Aorta (tissue), 5 donors: Measurements from ENCODE around the gene RPS14. TPM values are rescaled to one million over a fixed set of nuclear protein-coding genes. Genes with fewer than 3 reads are reported as not detected.
"Not testable (repeated sequence)": the region's sequence is repeated elsewhere in the genome, so short reads cannot be mapped to it uniquely, and the experiment has no call there.

ENCODE experiments used
- ATAC-seq: fragments of 200-7000 bp; cut with Tn5 transposase; one replicate; pipeline ENCODE4 v1.9.1; 2022; ENCODE audit warnings: moderate library complexity; ENCODE audit not compliant: low FRiP score
- DNase-seq, 2 donors: peaks; one replicate each; pipeline ENCODE4 v3.0.0-alpha.2; 2020
- H3K27ac ChIP-seq, 2 donors: one replicate each; pipeline ENCODE4 v1.5.1; 2013; ENCODE audit warnings: low read length in 2 of 2, mild to moderate bottlenecking in 2 of 2, moderate library complexity in 2 of 2, control low read depth in 1 of 2, inconsistent platforms in 1 of 2, low read depth in 1 of 2
- H3K27me3 ChIP-seq, 2 donors: one replicate each; pipeline ENCODE4 v1.6.1; 2013; ENCODE audit warnings: control low read depth in 1 of 2, low read length in 1 of 2, mild to moderate bottlenecking in 1 of 2, moderate library complexity in 1 of 2; ENCODE audit not compliant: insufficient read depth in 2 of 2, control insufficient read depth in 1 of 2
- H3K36me3 ChIP-seq, 2 donors: one replicate each; pipeline ENCODE4 v1.6.1; 2013; ENCODE audit warnings: control low read depth in 1 of 2, low read length in 1 of 2, mild to moderate bottlenecking in 1 of 2; ENCODE audit not compliant: insufficient read depth in 2 of 2, control insufficient read depth in 1 of 2
- H3K4me1 ChIP-seq, 2 donors: one replicate each; pipeline ENCODE4 v1.6.1; 2013; ENCODE audit warnings: low read length in 2 of 2, control low read depth in 1 of 2, mild to moderate bottlenecking in 1 of 2, moderate library complexity in 1 of 2; ENCODE audit not compliant: insufficient read depth in 2 of 2, control insufficient read depth in 1 of 2
- H3K4me3 ChIP-seq, 2 donors: one replicate each; pipeline ENCODE4 v1.5.1; 2013; ENCODE audit warnings: low read length in 2 of 2, control low read depth in 1 of 2, mild to moderate bottlenecking in 1 of 2
- H3K9me3 ChIP-seq: one replicate; pipeline ENCODE4 v1.6.1; 2013; ENCODE audit warnings: mild to moderate bottlenecking, low read length; ENCODE audit not compliant: control insufficient read depth
- WGBS, 2 donors: extraction: QIAGEN DNeasy Blood & Tissue Kit; methylation state at CpG; one replicate each; pipeline ENCODE4 v1.1.7; 2013; 5-methylcytosine and 5-hydroxymethylcytosine counted together
- intact Hi-C, 2 donors: fragments of 100-400 bp; cut with DNase I; formaldehyde crosslinking; loops; one replicate each; pipeline versions ENCODE4 v1.14.2 to v1.15.0; 2022
- polyA plus RNA-seq, 2 donors: library from polyadenylated mRNA; stranded (reverse); fragments of 200-250 nt; gene quantifications; one replicate each; pipeline ENCODE4 v1.2.3, GENCODE V29; 2013
- total RNA-seq, 2 donors: library from RNA; stranded (reverse); fragmentation: NEBNext Ultra II Directional; extraction: Animal tissue kit (Norgen Biotek cat#: 25700); gene quantifications; one replicate each; pipeline ENCODE4 v1.2.1, GENCODE V29; 2021
- donor health status: healthy with polysubstance abuse.
- donor health status: Bipolar disorder and iron deficiency.
- donor health status: DM: no; HTN: no; CAD: no.
- donor health status: DM: no; HTN: no; CAD: no.
- donor health status: DM: yes; HTN: yes; CAD: no.

The RPS14 gene
- total and polyA plus RNA-seq, 4 donors: 1,419 to 6,043 (median 2,533) TPM

GRCh38 chr5:150485693-150486401 is 36.3 kb upstream of the RPS14 start:
- Histone ChIP-seq H3K27ac (peak overlapping the region; percentile 62 to 94), H3K4me1 (peaks cover 11 to 14% of the 10 kb centered on the region in 2 donors), H3K9me3 (no peaks in the 10 kb centered on the region), H3K27me3 (no peaks in the 10 kb centered on the region), H3K36me3 (no peaks in the 10 kb centered on the region), H3K4me3 (peak overlapping the region; percentile 70 to 92)
- peak; percentile 82 to 92 for DNase-seq
- peak; percentile 46 for ATAC-seq
- 0 to 1% methylated on average over 51 to 90 of the region's 90 CpGs for WGBS, 2 donors
- intact Hi-C loops: loop anchor here (1.0 to 10.0 kb wide), 3 partner anchors 36 to 60 kb away; no protein-coding TSS in a partner anchor

- Histone ChIP-seq H3K9me3 (no peaks in the 10 kb centered on the region), H3K27me3 (no peaks in the 10 kb centered on the region), H3K36me3 (no peaks in the 10 kb centered on the region), H3K27ac (peak overlapping the region in 1 of 2 donors; percentile 13), H3K4me3 (peak overlapping the region; percentile 70 to 92), H3K4me1 (peaks cover 8 to 11% of the 10 kb centered on the region in 2 donors)
- intact Hi-C loops: loop anchor here (1.0 to 10.0 kb wide), 3 partner anchors 37 to 61 kb away; no protein-coding TSS in a partner anchor
- DNase-seq (no peak), ATAC-seq (no peak)
- 14 to 18% methylated on average over 20 to 28 of the region's 28 CpGs for WGBS, 2 donors
Observed at GRCh38 chr5:150484964-150485692, 35.6 kb upstream of the RPS14 start.

- Histone ChIP-seq H3K4me1 (no peaks in the 10 kb centered on the region), H3K27me3 (no peaks in the 10 kb centered on the region), H3K9me3 (no peaks in the 10 kb centered on the region), H3K4me3 (no peak overlapping the region), H3K36me3 (no peaks in the 10 kb centered on the region), H3K27ac (no peak overlapping the region)
- intact Hi-C loops: loop anchor here in 1 of 2 donors (10.0 kb wide), 1 partner anchor 63 kb away; no protein-coding TSS in a partner anchor
- ATAC-seq (no peak), DNase-seq (no peak)
- 68 to 74% methylated on average over 6 of the region's 6 CpGs for WGBS, 2 donors
Observed at GRCh38 chr5:150481972-150482406, 32.5 kb upstream of the RPS14 start.

DNA sequence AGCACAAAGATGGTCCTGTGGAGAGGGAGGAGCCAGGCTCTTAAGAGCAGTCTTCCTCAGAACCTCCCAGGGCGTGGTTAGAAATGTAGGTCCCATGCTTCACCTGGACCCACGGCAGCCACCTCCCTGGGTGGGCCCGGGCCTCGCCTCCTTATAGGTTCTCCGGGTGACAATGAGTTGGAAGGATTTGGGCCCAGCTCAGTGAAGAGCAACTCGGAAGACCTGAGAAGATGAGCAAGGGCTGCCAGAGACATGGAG is 32.1 kb upstream of the RPS14 start:
- Histone ChIP-seq H3K9me3 (no peaks in the 10 kb centered on the region), H3K36me3 (no peaks in the 10 kb centered on the region), H3K4me1 (no peaks in the 10 kb centered on the region), H3K27me3 (no peaks in the 10 kb centered on the region), H3K27ac (no peak overlapping the region), H3K4me3 (no peak overlapping the region)
- DNase-seq (no peak), ATAC-seq (no peak)
- WGBS, 2 donors: 89 to 92% methylated on average over 6 of the region's 6 CpGs
- intact Hi-C loops: loop anchor here in 1 of 2 donors (10.0 kb wide), 1 partner anchor 63 kb away; no protein-coding TSS in a partner anchor

- H3K27ac ChIP-seq: no peak overlapping the region
- WGBS, 2 donors: 84 to 90% methylated on average over 2 of the region's 2 CpGs
- DNase-seq (no peak), ATAC-seq (no peak)
- intact Hi-C loops: no loop called here
- no peaks in the 10 kb centered on the region for H3K4me1 ChIP-seq
- no peaks in the 10 kb centered on the region for H3K27me3 ChIP-seq
- H3K9me3 ChIP-seq: no peaks in the 10 kb centered on the region
- no peaks in the 10 kb centered on the region for H3K36me3 ChIP-seq
- H3K4me3 ChIP-seq: no peak overlapping the region
Observed at GRCh38 chr5:150479416-150479815, 29.9 kb upstream of the RPS14 start.

GRCh38 chr5:150476568-150476967 is 27.0 kb upstream of the RPS14 start:
- 78% methylated on average over 6 of the region's 6 CpGs for WGBS, 2 donors
- H3K27ac ChIP-seq, DNase-seq, H3K36me3 ChIP-seq, ATAC-seq, H3K27me3 ChIP-seq, intact Hi-C loops, H3K4me1 ChIP-seq, H3K4me3 ChIP-seq, H3K9me3 ChIP-seq: not testable (repeated sequence)

GRCh38 chr5:150473673-150474358 is 24.3 kb upstream of the RPS14 start:
- DNase-seq: no peak
- no peak overlapping the region for H3K27ac ChIP-seq
- no peaks in the 10 kb centered on the region for H3K36me3 ChIP-seq
- H3K9me3 ChIP-seq: no peaks in the 10 kb centered on the region
- WGBS, 2 donors: 73 to 86% methylated on average over 12 of the region's 12 CpGs
- intact Hi-C loops: no loop called here
- no peak overlapping the region for H3K4me3 ChIP-seq
- H3K27me3 ChIP-seq: no peaks in the 10 kb centered on the region
- H3K4me1 ChIP-seq: no peaks in the 10 kb centered on the region
- ATAC-seq: peak; percentile 21

GRCh38 chr5:150469718-150470469 is 20.4 kb upstream of the RPS14 start:
- intact Hi-C loops: loop anchor here in 1 of 2 donors (10.0 kb wide), 2 partner anchors 185 to 235 kb away; partner anchors contain the start of gene RBM22
- no peak for DNase-seq
- WGBS, 2 donors: 52 to 53% methylated on average over 6 of the region's 6 CpGs

More at GRCh38 chr5:150469718-150470469, 20.4 kb upstream of the RPS14 start:
- no peak overlapping the region for H3K27ac ChIP-seq
- no peaks in the 10 kb centered on the region for H3K4me1 ChIP-seq
- H3K4me3 ChIP-seq: no peak overlapping the region
- no peak for ATAC-seq
- no peaks in the 10 kb centered on the region for H3K9me3 ChIP-seq
- H3K27me3 ChIP-seq: no peaks in the 10 kb centered on the region
- H3K36me3 ChIP-seq: no peaks in the 10 kb centered on the region
